Lower lobe of right lung (tissue), 2 donors: ENCODE data around the gene FAM180A. TPM values are rescaled to one million over a fixed set of nuclear protein-coding genes. Genes with fewer than 3 reads are reported as not detected.

Experiments used
- ATAC-seq, 2 donors: fragments of 200-7000 bp; cut with Tn5 transposase; one replicate each; pipeline ENCODE4 v1.9.1; 2020 to 2022; ENCODE audit warnings: mild to moderate bottlenecking in 2 of 2, moderate library complexity in 2 of 2
- DNase-seq: peaks from one replicate; pipeline ENCODE4 v3.0.0-alpha.2; 2020
- H3K27ac ChIP-seq: fragments of 200-600 bp; one replicate; pipeline ENCODE4 v1.8.0; 2022
- H3K27me3 ChIP-seq: fragments of 200-600 bp; one replicate; pipeline ENCODE4 v1.8.0; 2022; ENCODE audit warnings: low read depth
- H3K36me3 ChIP-seq: fragments of 200-600 bp; one replicate; pipeline ENCODE4 v1.8.0; 2022; ENCODE audit warnings: mild to moderate bottlenecking
- H3K4me1 ChIP-seq: fragments of 200-600 bp; one replicate; pipeline ENCODE4 v1.8.0; 2022
- H3K4me3 ChIP-seq: fragments of 200-600 bp; one replicate; pipeline ENCODE4 v1.8.0; 2022; ENCODE audit warnings: mild to moderate bottlenecking
- H3K9me3 ChIP-seq: fragments of 200-600 bp; one replicate; pipeline ENCODE4 v1.8.0; 2022
- CTCF ChIP-seq: fragments of 200-600 bp; IDR thresholded peaks from one replicate; pipeline ENCODE4 v1.8.0; 2022; ENCODE audit warnings: antibody characterized with exemption, mild to moderate bottlenecking
- intact Hi-C: fragments of 100-400 bp; cut with DNase I; formaldehyde crosslinking; loops from one replicate; pipeline ENCODE4 v1.11.0; 2022
- total RNA-seq: library from RNA; stranded (reverse); fragmentation: NEBNext Ultra II Directional; extraction: Animal tissue kit (Norgen Biotek cat#: 25700); gene quantifications from one replicate; pipeline ENCODE4 v1.2.1, GENCODE V29; 2021
- donor health status: DM: no; HTN: yes; CAD: no; lungs with severe emphysema.

Gene FAM180A
- total RNA-seq, 1 donor from 2014 or later = 3.0 TPM

- H3K4me3 ChIP-seq = no peak overlapping the region
- no peak for TF ChIP-seq CTCF
- no peak overlapping the region for H3K27ac ChIP-seq
- no peaks in the 10 kb centered on the region for H3K9me3 ChIP-seq
- H3K36me3 ChIP-seq = no peaks in the 10 kb centered on the region
- DNase-seq (no peak), ATAC-seq (no peak)
- no peaks in the 10 kb centered on the region for H3K4me1 ChIP-seq
- intact Hi-C loops = no loop called here
- H3K27me3 ChIP-seq = no peaks in the 10 kb centered on the region
Measured at GRCh38 chr7:135708041-135708440, 40.6 kb downstream of the FAM180A start.

GRCh38 chr7:135707570-135707966, 41.0 kb downstream of the FAM180A start:
- no peak for ATAC-seq
- Histone ChIP-seq H3K9me3 (no peaks in the 10 kb centered on the region), H3K4me3 (no peak overlapping the region), H3K27ac (no peak overlapping the region), H3K36me3 (no peaks in the 10 kb centered on the region), H3K27me3 (no peaks in the 10 kb centered on the region), H3K4me1 (no peaks in the 10 kb centered on the region)
- no peak for TF ChIP-seq CTCF
- DNase-seq = no peak
- intact Hi-C loops = no loop called here

GRCh38 chr7:135706858-135707569, 41.6 kb downstream of the FAM180A start:
- Histone ChIP-seq H3K9me3 (no peaks in the 10 kb centered on the region), H3K36me3 (no peaks in the 10 kb centered on the region), H3K27me3 (no peaks in the 10 kb centered on the region), H3K4me3 (no peak overlapping the region), H3K27ac (no peak overlapping the region), H3K4me1 (no peaks in the 10 kb centered on the region)
- DNase-seq = no peak
- intact Hi-C loops = no loop called here
- no peak for TF ChIP-seq CTCF
- no peak for ATAC-seq

- Histone ChIP-seq H3K36me3 (no peaks in the 10 kb centered on the region), H3K27ac (no peak overlapping the region), H3K4me3 (no peak overlapping the region), H3K4me1 (no peaks in the 10 kb centered on the region), H3K27me3 (no peaks in the 10 kb centered on the region), H3K9me3 (no peaks in the 10 kb centered on the region)
- intact Hi-C loops = no loop called here
- DNase-seq (no peak), ATAC-seq (peak; percentile 7 to 27)
- TF ChIP-seq CTCF = no peak
Measured at GRCh38 chr7:135706038-135706742, 42.4 kb downstream of the FAM180A start.

- no peaks in the 10 kb centered on the region for H3K27me3 ChIP-seq
- no peak for TF ChIP-seq CTCF
- intact Hi-C loops = no loop called here
- no peaks in the 10 kb centered on the region for H3K9me3 ChIP-seq
- no peak overlapping the region for H3K4me3 ChIP-seq
- H3K4me1 ChIP-seq = no peaks in the 10 kb centered on the region
- no peak overlapping the region for H3K27ac ChIP-seq
- ATAC-seq (no peak), DNase-seq (no peak)
- peaks cover 3% of the 10 kb centered on the region for H3K36me3 ChIP-seq
Measured at GRCh38 chr7:135704698-135705097, 43.9 kb downstream of the FAM180A start.
